ENCODE results near the gene UBE2D4.
"Not testable (repeated sequence)": the region's sequence is repeated elsewhere in the genome, so short reads cannot be mapped to it uniquely, and the experiment has no call there.

Gene UBE2D4

GRCh38 chr7:43969586-43969985, 43.4 kb downstream of the UBE2D4 start:
- DNase-seq = not testable (repeated sequence)

GRCh38 chr7:43970698-43971097, 44.5 kb downstream of the UBE2D4 start:
- not testable (repeated sequence) for DNase-seq

GRCh38 chr7:43974033-43974573, 47.9 kb downstream of the UBE2D4 start:
- not testable (repeated sequence) for DNase-seq

- not testable (repeated sequence) for DNase-seq
Measured at GRCh38 chr7:43974725-43975482, 48.7 kb downstream of the UBE2D4 start.

- DNase-seq = no peak
Measured at GRCh38 chr7:43977525-43977924, 51.3 kb downstream of the UBE2D4 start.

GRCh38 chr7:43978102-43978501, 51.9 kb downstream of the UBE2D4 start:
- not testable (repeated sequence) for DNase-seq

GRCh38 chr7:43982848-43983247, 56.6 kb downstream of the UBE2D4 start:
- not testable (repeated sequence) for DNase-seq

GRCh38 chr7:43983736-43984135, 57.5 kb downstream of the UBE2D4 start:
- DNase-seq = not testable (repeated sequence)

- DNase-seq = peak; percentile 83
Measured at GRCh38 chr7:43985904-43986864, 59.9 kb downstream of the UBE2D4 start.

- DNase-seq = not testable (repeated sequence)
Measured at GRCh38 chr7:43987476-43987875, 61.2 kb downstream of the UBE2D4 start.

- not testable (repeated sequence) for DNase-seq
Measured at GRCh38 chr7:43990011-43990585, 63.9 kb downstream of the UBE2D4 start.

GRCh38 chr7:43990829-43991228, 64.6 kb downstream of the UBE2D4 start:
- DNase-seq = not testable (repeated sequence)

GRCh38 chr7:43992896-43993295, 66.7 kb downstream of the UBE2D4 start:
- peak; percentile 11 for DNase-seq

- not testable (repeated sequence) for DNase-seq
Measured at GRCh38 chr7:43994681-43995080, 68.4 kb downstream of the UBE2D4 start.

- DNase-seq = not testable (repeated sequence)
Measured at GRCh38 chr7:43997532-43997931, 71.3 kb downstream of the UBE2D4 start, which contains the start of gene SPDYE1. TSS of gene SPDYE1 (plus strand) at chr7:43997897. CDS start at chr7:43999950, 2,053 bp downstream.
